ENCODE measurements around the gene LHX3.

LHX3 gene

GRCh38 chr9:136204838-136205706 lies at the start of gene LHX3:
TSS of gene LHX3 (minus strand) at chr9:136205128. CDS start at chr9:136205012, 116 bp downstream.
- no peak for DNase-seq

- DNase-seq, result no peak
These were observed 48.6 kb upstream of the LHX3 start for GRCh38 chr9:136253246-136254130.

DNA sequence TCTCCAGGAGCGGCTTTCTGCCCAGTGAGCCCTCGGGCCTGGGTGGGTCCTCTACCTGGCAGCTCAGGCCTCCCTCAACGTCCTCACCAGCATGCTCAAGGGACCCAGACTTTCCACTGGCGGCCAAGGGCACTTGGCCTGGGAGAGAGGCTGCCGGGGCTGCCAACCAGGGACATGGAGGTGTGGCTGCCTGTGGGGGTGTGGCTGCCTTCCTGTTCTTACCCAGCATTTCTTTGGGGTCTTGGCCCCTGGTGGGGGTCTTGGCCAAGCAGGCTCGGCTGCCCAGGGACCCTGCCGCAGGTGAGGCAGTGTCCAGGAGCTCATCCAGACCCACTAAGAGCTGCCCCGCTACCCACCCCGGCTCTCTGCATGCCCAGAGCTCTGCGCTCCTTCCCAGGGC lies 47.9 kb upstream of the LHX3 start:
- no peak for DNase-seq

GRCh38 chr9:136252281-136252680 lies 47.4 kb upstream of the LHX3 start:
- no peak for DNase-seq

DNA sequence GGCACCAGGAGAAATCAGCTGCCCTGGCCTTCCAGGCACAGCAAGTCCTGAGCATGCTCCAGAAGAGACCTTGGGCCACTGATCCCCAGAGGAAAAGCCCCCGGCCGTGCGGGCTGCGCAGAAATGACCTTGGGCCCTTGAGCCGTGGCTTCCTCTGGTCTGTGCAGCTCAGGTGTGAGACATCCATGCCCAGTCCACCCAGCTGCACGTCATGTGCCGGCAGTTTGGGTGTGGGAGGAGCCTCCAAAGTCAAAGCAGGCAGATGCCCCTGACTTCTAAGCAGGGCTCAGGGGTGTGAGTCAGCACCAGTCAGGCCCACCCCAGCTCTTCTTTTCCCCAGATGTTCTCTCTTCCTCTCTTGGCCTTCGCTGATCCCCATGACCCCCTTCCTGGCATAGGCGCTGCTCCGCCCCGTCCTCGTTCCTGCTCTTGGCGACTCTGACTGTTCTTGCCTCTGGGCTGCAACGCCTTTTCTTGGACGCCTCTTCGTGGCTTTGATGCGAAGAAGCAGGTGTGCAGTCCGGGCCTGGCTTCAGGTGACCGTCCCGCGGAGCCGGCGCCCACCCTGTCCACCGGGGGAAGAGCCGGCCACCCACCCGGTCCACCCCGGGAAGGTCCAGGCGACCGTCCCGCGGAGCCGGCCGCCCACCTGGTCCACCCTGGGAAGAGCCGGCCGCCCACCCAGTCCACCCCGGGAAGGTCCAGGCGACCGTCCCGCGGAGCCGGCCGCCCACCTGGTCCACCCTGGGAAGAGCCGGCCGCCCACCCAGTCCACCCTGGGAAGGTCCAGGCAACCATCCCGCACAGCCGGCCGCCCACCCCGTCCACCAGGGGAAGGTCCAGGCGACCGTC lies 46.6 kb upstream of the LHX3 start:
- no peak for DNase-seq

DNA sequence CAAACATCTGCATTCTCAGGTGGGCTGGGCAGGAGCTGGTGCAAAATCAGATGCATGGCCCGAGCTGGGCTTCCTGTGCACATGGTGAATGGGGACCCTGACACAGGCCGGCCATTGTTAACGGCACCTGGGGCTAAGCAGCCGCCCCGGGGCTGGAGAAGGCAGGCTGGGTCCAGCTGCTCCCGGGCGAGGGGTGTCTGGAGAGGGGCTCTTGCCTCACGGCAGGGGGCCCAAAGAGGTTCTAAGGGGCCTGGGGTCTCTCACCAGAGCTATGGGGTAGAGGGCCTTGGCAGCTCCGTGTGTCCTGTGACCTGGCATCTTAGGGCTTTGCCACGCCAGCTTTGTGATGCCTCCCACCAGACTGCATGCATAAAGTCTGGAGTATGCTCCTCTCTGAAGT lies 45.7 kb upstream of the LHX3 start:
- no peak for DNase-seq

DNA sequence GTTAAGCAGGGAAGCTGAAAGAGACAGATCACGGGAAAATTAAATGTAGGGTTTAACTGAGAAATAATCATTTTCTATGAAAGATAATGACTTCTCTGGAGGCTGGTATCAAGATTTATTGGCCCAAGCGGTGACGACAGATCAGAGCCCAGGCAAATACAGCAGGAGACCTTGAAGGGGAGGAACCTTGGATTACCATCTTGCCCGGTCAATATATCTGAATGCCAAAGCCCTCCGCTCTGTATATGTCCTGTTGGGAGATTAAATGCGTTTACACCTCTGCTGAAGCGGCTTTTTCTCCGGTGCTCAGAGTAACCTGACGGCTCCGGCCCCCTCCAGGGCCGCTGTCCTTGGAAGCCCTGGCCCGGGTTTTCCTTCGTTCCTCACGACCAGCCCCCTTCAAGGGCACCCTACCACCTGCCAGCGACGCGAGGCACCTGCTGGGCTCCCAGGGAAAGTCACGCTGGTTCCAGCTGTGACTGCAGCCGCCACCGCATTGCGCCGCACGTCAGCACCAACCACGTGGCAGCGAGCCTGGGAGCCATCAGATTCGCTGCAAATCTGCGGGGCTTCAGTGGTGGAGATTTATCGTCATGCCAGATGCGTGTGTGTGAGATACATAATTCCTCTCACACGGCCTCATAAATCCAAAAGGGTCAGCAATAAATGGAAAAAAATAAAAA lies 45.1 kb upstream of the LHX3 start:
- DNase-seq, result peak; percentile 89

- DNase-seq, result no peak
These were observed 44.3 kb upstream of the LHX3 start for GRCh38 chr9:136248951-136249876.

DNA sequence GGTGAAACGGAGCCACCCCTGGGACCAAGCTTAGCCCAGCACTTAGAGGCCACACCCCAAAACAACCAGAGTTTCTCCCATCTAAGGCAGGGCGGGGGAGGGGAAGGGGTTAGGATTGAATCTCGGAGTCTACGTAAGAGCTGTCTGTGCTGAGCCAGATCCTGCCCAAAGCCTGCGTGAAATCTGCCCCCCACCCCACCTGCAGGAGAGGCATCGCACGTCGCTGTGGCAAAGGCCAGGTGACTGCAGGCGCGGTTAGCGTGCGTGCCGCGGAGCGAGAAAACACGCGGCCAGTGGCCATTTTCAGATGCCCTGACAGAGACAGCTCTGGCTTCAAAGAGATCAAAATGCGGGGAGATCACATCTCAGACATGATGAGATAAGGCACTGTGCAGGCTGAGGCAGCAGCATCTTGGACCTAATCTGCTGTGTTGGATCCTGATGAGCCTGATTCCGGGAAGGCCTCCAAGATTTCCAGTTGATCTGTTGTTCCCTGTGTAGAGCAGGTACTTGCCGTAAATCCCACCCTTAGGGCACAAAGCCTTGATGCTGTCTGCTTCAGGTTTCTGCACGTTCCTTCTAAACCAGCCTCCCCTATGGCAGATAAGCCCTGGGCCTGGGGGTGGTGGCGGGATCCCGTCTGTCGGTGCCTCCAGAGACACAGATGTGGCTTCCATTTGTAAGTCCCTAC lies 43.2 kb upstream of the LHX3 start:
- DNase-seq, result no peak

DNA sequence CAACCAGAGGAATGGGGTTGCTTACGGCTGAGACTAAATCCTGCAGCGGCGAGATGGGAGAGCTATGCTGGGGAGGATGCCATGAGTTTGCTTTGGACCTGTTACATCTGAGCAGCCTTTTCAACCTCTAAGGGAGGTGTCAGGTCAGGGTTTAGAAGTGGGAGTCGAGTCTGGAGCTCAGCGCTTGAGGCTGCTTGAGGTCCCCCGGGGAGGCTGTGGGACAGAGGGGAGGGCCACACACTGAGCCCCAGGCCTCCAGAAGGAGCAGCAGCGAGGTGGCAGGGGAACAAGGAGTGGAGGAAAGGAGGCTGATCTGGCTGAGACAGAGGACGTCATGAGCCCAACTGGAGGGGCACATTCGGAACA lies 42.6 kb upstream of the LHX3 start:
- no peak for DNase-seq

DNA sequence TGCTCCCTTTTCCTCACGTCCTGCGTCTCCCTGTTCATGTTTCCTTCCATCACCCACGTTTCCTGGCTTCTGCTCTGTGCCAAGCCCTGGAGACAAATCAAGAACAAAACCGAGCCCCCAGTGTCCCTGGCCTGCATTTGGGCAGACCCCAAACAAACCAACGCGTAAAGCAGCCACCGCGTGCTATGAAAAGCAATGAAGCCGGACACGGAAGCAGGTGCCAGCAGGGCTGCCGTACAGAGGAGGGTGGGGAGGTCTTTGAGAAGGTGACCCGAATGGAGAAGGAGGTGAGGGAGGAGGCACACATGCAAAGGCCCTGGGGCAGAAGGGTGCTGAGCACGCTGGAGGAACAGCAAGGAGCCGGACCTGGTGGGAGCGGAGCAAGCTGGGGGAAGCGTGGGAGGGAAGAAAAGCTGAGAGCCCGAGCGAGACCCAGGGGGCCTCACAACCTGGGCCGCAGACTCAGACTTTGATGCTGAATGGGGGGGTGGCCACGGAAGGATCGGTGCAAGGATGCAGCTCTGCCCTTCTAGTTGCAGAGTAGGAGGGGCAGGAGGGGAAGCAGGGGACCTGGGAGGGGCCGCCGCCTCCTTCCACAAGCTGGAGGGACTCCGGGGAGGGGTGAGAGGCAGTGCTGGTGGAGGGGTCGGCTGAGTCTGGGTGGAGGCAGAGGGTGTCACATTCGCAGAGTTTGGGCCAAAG lies 42.1 kb upstream of the LHX3 start:
- no peak for DNase-seq

GRCh38 chr9:136245219-136246150 lies 40.6 kb upstream of the LHX3 start, which contains the start of gene QSOX2:
TSS of gene QSOX2 (minus strand) at chr9:136245812. CDS start at chr9:136245803, 9 bp downstream.
- peak; percentile 94 for DNase-seq

DNA sequence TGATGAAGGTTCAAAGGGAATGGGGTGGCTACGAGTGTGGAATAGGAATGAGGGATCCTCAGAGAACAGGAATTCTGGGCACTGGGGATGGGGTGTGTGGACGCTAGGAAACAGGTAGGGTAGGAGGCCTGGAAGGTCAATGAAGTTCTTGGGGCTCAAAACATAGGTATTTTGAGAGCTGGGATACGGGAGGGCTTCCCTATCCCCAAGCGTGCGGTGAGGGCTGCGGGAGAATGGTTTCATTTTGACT lies 40.0 kb upstream of the LHX3 start:
- DNase-seq, result no peak

DNA sequence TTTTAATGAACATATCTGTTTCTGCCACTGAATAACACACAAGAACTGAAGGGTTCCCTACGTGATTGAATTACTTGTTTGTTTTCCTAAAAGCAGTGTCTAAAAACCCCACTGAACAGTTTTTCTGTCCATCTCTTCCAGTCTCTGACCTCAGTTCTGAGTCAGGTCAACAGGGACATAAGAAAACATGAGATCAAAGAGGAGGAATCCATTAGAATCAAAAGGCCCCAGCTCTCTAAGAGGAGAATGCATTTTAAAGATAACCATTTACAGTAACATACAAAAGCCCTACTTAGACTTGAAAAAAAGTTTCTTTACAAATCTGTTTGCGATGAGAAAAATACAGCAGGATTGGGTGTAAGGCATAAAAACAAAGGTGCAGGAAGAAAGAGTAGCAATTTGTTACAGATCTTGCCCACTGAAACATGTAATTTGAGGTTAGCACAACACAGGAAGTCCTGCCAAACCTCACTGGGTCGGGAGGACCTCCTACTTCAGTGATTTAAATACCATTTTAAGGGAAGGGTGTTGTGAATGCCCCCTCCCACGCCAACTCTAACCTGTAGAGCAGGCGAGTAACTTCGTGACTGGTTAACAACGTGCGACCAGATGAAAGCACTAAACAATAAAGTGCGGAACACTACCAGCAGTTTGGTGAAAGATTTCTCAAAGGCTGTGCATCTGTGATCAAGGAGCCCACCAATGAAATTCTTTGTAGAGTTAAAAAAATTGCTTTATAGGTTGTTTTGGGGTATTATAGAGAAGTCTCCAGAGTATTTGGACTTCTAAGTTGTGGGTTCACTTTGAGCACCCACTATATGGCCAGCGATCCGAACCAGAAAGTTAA lies 39.4 kb upstream of the LHX3 start:
- no peak for DNase-seq

- no peak for DNase-seq
These were observed 38.7 kb upstream of the LHX3 start for GRCh38 chr9:136243631-136244030.

GRCh38 chr9:136242918-136243525 lies 38.1 kb upstream of the LHX3 start:
- DNase-seq, result no peak

GRCh38 chr9:136242248-136242647 lies 37.3 kb upstream of the LHX3 start:
- DNase-seq, result no peak

DNA sequence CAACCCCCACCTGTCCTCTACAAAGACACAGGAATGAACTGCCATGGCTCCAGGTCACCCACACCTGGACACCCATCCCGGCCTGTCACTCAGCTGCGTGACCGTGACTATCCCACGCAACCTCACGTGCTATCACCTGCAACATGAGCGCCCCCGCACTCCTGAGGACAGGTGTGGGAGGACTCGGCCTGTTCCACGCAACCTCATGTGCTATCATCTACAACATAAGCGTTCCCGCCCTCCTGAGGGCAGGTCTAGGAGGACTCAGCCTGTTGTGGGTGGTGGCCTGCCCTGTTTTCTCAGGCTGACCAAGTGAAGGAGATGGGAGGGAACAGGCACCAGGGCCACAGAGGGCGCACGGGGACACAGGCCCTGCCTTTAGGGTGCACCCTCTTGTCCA lies 36.6 kb upstream of the LHX3 start:
- DNase-seq, result no peak

Data from NCI-H345 (cell line).